GM12878 (cell line): ENCODE data around the gene FOXL1. TPM values are rescaled to one million over a fixed set of nuclear protein-coding genes. Genes with fewer than 3 reads are reported as not detected.

ENCODE experiments used
- ATF7 ChIP-seq: fragments of 450-650 bp; IDR thresholded peaks from 2 replicates; pipeline ENCODE4 v1.6.1; 2016; ENCODE audit warnings: low read depth, mild to moderate bottlenecking
- BHLHE40 ChIP-seq, 2 experiments: fragments of 450-650 bp in 1 of 2; IDR thresholded peaks; 2 replicates each; pipeline ENCODE4 v1.6.1; 2011 to 2017; ENCODE audit warnings: low read depth in 2 of 2, borderline replicate concordance in 1 of 2, improper control_type of control experiment in 1 of 2, low read length in 1 of 2, mild to moderate bottlenecking in 1 of 2
- CEBPB ChIP-seq, 2 experiments: fragments of 150-350 bp in 1 of 2; IDR thresholded peaks; 2 replicates each; pipeline ENCODE4 v1.6.1; 2012 to 2014; ENCODE audit warnings: low read depth in 2 of 2, low read length in 2 of 2, borderline replicate concordance in 1 of 2, inconsistent platforms in 1 of 2
- DPF2 ChIP-seq: fragments of 450-650 bp; IDR thresholded peaks from 2 replicates; pipeline ENCODE4 v1.6.1; 2017; ENCODE audit warnings: mild to moderate bottlenecking
- HCFC1 ChIP-seq: fragments of 150-350 bp; IDR thresholded peaks from 2 replicates; pipeline ENCODE4 v1.6.1; 2014; ENCODE audit warnings: low read length
- HDGF ChIP-seq: fragments of 450-650 bp; IDR thresholded peaks from 2 replicates; pipeline ENCODE4 v1.6.1; 2016; ENCODE audit warnings: antibody characterized with exemption
- NR2F1 ChIP-seq: fragments of 450-650 bp; conservative IDR thresholded peaks from 2 replicates; pipeline ENCODE4 v1.6.1; 2017; ENCODE audit warnings: mild to moderate bottlenecking
- NRF1 ChIP-seq: conservative IDR thresholded peaks from 2 replicates; pipeline ENCODE4 v1.6.1; 2011; ENCODE audit warnings: mild to moderate bottlenecking, low read depth, low read length, improper control_type of control experiment
- PML ChIP-seq: IDR thresholded peaks from 2 replicates; pipeline ENCODE4 v1.6.1; 2012; ENCODE audit warnings: low read length, inconsistent platforms
- TARDBP ChIP-seq: IDR thresholded peaks from 2 replicates; pipeline ENCODE4 v1.6.1; 2016; ENCODE audit warnings: borderline replicate concordance
- polyA plus RNA-seq, 11 experiments: library from polyadenylated mRNA; depleted of rRNA in 4 of 11; unstranded in 6 of 11; stranded (reverse) in 5 of 11; fragments of >200 nt; fragmentation: Nextera tagmentation in 4 of 11; fragmentation: Illumina TruSeq in 1 of 11; extraction: Ambion mirVana in 4 of 11; extraction: Trizol in 1 of 11; gene quantifications; 1 replicate in 1 of 11; 2 replicates in 10 of 11; pipeline versions ENCODE4 v1.2.1 to v1.2.3, GENCODE V29; 2011 to 2016; ENCODE audit warnings: inconsistent platforms in 2 of 11, missing spikeins in 2 of 11, low read depth in 1 of 11
- total RNA-seq, 4 experiments: library from RNA; depleted of rRNA in 3 of 4; stranded (reverse); fragments of >200 nt in 3 of 4; fragmentation: Illumina TruSeq in 1 of 4; extraction: Trizol in 1 of 4; gene quantifications; 2 replicates each; pipeline versions ENCODE4 v1.2.1 to v1.2.3, GENCODE V29; 2013 to 2021
- TF ChIP-seq, protein P1 (sequence below): fragments of 450-650 bp; IDR thresholded peaks from 2 replicates; pipeline ENCODE4 v1.6.1; 2017; ENCODE audit warnings: mild to moderate bottlenecking, moderate library complexity
- TF ChIP-seq, protein P2 (sequence below): fragments of 450-650 bp; IDR thresholded peaks from 2 replicates; pipeline ENCODE4 v1.6.1; 2017; ENCODE audit warnings: mild to moderate bottlenecking, moderate library complexity
- TF ChIP-seq, protein P3 (sequence below): IDR thresholded peaks from 2 replicates; pipeline ENCODE4 v1.6.1; 2011; ENCODE audit warnings: low read depth, mild to moderate bottlenecking, low read length, moderate library complexity, borderline replicate concordance; ENCODE audit errors: extremely low read depth
- TF ChIP-seq, protein P4 (sequence below): fragments of 450-650 bp; formaldehyde crosslinking; IDR thresholded peaks from 2 replicates; pipeline ENCODE4 v1.4.0; 2022; ENCODE audit warnings: mild to moderate bottlenecking, moderate library complexity
- TF ChIP-seq, protein P5 (sequence below): fragments of 450-650 bp; IDR thresholded peaks from 2 replicates; pipeline ENCODE4 v1.6.1; 2016; ENCODE audit warnings: mild to moderate bottlenecking

FOXL1 gene
- total and polyA plus RNA-seq, 10 of the 15 experiments (the other 5 are each of a cell fraction or from before 2014, with no cell fraction given) = 0.05 TPM; not detected in 9

DNA sequence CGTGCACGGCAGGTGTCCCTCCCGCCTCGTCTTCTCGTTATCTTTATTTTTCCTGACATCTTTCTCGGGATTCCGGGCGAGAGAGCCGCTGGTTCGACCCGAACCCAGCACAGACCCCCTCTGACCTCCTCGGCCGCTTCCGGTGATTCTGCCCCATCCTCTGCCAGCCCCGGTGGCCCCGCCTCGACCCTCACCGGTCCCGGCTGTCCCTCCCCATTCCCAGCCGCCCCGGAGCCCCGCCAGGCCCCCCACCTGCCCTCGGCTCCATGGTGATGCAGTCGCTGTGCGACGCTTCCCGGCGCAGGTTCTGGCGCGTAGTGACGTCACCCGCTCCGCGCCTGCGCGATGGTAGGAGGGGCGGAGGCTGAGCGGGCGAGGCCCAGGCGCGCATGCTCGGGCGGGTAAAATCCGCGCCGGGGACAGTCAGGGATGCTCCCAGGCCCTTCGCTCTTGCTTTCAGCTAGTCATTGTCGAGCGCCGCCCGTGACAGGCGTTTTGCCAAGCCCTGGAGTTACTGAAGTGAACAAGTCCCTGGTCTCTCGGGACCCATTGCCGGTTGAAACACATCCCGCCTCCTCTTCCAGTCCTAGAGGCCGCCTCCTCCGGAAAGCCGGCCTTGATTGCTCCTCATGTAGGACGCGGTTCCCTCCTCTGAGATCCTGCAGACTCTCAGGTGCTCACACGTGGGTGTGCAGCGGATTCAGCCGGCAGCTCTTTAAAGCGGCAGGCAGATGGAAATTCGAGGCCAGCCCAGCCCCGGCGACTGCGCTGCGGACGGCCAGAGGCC is 23.2 kb upstream of the FOXL1 start, which contains the start of gene MTHFSD (continued):
- TF ChIP-seq, protein P1, sequence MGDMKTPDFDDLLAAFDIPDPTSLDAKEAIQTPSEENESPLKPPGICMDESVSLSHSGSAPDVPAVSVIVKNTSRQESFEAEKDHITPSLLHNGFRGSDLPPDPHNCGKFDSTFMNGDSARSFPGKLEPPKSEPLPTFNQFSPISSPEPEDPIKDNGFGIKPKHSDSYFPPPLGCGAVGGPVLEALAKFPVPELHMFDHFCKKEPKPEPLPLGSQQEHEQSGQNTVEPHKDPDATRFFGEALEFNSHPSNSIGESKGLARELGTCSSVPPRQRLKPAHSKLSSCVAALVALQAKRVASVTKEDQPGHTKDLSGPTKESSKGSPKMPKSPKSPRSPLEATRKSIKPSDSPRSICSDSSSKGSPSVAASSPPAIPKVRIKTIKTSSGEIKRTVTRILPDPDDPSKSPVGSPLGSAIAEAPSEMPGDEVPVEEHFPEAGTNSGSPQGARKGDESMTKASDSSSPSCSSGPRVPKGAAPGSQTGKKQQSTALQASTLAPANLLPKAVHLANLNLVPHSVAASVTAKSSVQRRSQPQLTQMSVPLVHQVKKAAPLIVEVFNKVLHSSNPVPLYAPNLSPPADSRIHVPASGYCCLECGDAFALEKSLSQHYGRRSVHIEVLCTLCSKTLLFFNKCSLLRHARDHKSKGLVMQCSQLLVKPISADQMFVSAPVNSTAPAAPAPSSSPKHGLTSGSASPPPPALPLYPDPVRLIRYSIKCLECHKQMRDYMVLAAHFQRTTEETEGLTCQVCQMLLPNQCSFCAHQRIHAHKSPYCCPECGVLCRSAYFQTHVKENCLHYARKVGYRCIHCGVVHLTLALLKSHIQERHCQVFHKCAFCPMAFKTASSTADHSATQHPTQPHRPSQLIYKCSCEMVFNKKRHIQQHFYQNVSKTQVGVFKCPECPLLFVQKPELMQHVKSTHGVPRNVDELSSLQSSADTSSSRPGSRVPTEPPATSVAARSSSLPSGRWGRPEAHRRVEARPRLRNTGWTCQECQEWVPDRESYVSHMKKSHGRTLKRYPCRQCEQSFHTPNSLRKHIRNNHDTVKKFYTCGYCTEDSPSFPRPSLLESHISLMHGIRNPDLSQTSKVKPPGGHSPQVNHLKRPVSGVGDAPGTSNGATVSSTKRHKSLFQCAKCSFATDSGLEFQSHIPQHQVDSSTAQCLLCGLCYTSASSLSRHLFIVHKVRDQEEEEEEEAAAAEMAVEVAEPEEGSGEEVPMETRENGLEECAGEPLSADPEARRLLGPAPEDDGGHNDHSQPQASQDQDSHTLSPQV = no peak
- TF ChIP-seq, protein P2, sequence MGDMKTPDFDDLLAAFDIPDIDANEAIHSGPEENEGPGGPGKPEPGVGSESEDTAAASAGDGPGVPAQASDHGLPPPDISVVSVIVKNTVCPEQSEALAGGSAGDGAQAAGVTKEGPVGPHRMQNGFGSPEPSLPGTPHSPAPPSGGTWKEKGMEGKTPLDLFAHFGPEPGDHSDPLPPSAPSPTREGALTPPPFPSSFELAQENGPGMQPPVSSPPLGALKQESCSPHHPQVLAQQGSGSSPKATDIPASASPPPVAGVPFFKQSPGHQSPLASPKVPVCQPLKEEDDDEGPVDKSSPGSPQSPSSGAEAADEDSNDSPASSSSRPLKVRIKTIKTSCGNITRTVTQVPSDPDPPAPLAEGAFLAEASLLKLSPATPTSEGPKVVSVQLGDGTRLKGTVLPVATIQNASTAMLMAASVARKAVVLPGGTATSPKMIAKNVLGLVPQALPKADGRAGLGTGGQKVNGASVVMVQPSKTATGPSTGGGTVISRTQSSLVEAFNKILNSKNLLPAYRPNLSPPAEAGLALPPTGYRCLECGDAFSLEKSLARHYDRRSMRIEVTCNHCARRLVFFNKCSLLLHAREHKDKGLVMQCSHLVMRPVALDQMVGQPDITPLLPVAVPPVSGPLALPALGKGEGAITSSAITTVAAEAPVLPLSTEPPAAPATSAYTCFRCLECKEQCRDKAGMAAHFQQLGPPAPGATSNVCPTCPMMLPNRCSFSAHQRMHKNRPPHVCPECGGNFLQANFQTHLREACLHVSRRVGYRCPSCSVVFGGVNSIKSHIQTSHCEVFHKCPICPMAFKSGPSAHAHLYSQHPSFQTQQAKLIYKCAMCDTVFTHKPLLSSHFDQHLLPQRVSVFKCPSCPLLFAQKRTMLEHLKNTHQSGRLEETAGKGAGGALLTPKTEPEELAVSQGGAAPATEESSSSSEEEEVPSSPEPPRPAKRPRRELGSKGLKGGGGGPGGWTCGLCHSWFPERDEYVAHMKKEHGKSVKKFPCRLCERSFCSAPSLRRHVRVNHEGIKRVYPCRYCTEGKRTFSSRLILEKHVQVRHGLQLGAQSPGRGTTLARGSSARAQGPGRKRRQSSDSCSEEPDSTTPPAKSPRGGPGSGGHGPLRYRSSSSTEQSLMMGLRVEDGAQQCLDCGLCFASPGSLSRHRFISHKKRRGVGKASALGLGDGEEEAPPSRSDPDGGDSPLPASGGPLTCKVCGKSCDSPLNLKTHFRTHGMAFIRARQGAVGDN = peak; percentile 83
- TF ChIP-seq DPF2 (no peak), PML (peak; percentile 76; the same call in 1 of the 2 replicates), HDGF (0 out of 2 replicates have a peak, but pooled peaks have one; percentile 23), ATF7 (peak; percentile 97), HCFC1 (peak; percentile 82), NR2F1 (0 out of 2 replicates have a peak, but pooled peaks have one; percentile 34), TARDBP (no peak), NRF1 (peak; percentile 97), BHLHE40 (IDR thresholded peaks at IDR 0.05; ENCODE audit: borderline replicate concordance in 1 of 2, low read depth in 2 of 2, low read length in 1 of 2) (0 out of 4 replicates have a peak, but pooled peaks of 1 of the 2 experiments have one; percentile 39), CEBPB (IDR thresholded peaks at IDR 0.05; ENCODE audit: borderline replicate concordance in 1 of 2, low read depth in 2 of 2, low read length in 2 of 2) (no peak)
- TF ChIP-seq, protein P3, sequence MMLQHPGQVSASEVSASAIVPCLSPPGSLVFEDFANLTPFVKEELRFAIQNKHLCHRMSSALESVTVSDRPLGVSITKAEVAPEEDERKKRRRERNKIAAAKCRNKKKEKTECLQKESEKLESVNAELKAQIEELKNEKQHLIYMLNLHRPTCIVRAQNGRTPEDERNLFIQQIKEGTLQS = peak; percentile 94
- TF ChIP-seq, protein P4, sequence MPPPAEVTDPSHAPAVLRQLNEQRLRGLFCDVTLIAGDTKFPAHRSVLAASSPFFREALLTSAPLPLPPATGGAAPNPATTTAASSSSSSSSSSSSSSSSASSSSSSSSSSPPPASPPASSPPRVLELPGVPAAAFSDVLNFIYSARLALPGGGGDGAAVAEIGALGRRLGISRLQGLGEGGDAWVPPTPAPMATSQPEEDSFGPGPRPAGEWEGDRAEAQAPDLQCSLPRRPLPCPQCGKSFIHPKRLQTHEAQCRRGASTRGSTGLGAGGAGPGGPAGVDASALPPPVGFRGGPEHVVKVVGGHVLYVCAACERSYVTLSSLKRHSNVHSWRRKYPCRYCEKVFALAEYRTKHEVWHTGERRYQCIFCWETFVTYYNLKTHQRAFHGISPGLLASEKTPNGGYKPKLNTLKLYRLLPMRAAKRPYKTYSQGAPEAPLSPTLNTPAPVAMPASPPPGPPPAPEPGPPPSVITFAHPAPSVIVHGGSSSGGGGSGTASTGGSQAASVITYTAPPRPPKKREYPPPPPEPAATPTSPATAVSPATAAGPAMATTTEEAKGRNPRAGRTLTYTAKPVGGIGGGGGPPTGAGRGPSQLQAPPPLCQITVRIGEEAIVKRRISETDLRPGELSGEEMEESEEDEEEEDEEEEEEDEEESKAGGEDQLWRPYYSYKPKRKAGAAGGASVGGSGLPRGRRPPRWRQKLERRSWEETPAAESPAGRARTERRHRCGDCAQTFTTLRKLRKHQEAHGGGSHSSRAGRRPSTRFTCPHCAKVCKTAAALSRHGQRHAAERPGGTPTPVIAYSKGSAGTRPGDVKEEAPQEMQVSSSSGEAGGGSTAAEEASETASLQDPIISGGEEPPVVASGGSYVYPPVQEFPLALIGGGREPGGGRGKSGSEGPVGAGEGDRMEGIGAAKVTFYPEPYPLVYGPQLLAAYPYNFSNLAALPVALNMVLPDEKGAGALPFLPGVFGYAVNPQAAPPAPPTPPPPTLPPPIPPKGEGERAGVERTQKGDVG = peak; percentile 44; the same call in 1 of the 2 replicates
- TF ChIP-seq, protein P5, sequence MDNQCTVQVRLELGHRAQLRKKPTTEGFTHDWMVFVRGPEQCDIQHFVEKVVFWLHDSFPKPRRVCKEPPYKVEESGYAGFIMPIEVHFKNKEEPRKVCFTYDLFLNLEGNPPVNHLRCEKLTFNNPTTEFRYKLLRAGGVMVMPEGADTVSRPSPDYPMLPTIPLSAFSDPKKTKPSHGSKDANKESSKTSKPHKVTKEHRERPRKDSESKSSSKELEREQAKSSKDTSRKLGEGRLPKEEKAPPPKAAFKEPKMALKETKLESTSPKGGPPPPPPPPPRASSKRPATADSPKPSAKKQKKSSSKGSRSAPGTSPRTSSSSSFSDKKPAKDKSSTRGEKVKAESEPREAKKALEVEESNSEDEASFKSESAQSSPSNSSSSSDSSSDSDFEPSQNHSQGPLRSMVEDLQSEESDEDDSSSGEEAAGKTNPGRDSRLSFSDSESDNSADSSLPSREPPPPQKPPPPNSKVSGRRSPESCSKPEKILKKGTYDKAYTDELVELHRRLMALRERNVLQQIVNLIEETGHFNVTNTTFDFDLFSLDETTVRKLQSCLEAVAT = peak; percentile 89
